Cardiac fibroblast (primary cell): ENCODE results near the gene SYT4.

ENCODE experiments used
- DNase-seq, 2 donors: peaks; one replicate each; pipeline versions ENCODE4 v3.0.0 to v3.0.0-alpha.2; 2010; ENCODE audit warnings: low read depth in 2 of 2
- H3K4me3 ChIP-seq, 2 donors: replicated peaks in 1 of 2; 1 replicate in 1 of 2; 2 replicates in 1 of 2; pipeline ENCODE4 v1.5.1; 2011; ENCODE audit warnings: low read depth in 2 of 2, low read length in 2 of 2, mild to moderate bottlenecking in 2 of 2, moderate library complexity in 1 of 2
- TF ChIP-seq, protein P1 (sequence below): IDR thresholded peaks from one replicate; pipeline ENCODE4 v1.5.1; 2011; ENCODE audit warnings: low read depth, mild to moderate bottlenecking, low read length, inconsistent platforms

Gene SYT4

DNA sequence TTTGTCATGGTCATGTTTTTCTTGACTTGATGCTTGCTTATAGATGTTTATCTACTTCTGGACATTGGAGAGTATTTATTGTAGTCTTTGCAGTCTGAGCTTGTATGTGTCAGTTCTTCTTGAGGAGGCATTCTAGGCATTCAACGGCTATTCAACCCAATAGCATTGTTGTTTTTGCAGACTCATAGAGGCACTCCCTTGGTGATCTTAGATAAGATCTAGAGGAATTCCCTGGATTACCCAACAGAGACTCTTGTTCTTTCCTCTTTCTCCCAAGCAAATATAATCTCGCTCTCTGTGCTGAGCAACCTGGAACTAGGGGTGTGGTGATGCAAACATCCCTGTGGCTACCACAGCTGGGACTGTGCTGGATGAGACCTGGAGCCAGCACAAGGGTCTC lies 40.4 kb downstream of the SYT4 start:
- DNase-seq = peak; percentile 15 to 65
- TF ChIP-seq, protein P1, sequence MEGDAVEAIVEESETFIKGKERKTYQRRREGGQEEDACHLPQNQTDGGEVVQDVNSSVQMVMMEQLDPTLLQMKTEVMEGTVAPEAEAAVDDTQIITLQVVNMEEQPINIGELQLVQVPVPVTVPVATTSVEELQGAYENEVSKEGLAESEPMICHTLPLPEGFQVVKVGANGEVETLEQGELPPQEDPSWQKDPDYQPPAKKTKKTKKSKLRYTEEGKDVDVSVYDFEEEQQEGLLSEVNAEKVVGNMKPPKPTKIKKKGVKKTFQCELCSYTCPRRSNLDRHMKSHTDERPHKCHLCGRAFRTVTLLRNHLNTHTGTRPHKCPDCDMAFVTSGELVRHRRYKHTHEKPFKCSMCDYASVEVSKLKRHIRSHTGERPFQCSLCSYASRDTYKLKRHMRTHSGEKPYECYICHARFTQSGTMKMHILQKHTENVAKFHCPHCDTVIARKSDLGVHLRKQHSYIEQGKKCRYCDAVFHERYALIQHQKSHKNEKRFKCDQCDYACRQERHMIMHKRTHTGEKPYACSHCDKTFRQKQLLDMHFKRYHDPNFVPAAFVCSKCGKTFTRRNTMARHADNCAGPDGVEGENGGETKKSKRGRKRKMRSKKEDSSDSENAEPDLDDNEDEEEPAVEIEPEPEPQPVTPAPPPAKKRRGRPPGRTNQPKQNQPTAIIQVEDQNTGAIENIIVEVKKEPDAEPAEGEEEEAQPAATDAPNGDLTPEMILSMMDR = no peak
- no peak overlapping the region for H3K4me3 ChIP-seq

DNA sequence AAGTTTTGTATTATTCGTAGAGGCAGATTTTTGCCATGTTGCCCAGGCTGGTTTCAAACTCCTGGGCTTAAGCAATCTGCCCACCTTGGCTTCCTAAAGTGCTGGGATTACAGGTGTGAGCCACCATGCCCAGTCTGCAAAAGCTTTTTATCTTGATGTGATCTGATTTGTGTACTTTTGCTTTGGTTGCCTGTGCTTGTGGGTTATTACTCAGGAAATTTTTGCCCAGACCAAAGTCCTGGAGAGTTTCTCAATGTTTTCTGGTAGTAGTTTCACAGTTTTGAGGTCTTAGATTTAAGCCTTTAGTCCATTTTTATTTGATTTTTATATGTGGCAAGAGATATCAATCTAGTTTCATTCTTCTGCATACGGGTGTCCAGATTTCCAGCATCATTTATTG lies 42.4 kb downstream of the SYT4 start:
- TF ChIP-seq, protein P1 = no peak
- no peak overlapping the region for H3K4me3 ChIP-seq
- DNase-seq = no peak

DNA sequence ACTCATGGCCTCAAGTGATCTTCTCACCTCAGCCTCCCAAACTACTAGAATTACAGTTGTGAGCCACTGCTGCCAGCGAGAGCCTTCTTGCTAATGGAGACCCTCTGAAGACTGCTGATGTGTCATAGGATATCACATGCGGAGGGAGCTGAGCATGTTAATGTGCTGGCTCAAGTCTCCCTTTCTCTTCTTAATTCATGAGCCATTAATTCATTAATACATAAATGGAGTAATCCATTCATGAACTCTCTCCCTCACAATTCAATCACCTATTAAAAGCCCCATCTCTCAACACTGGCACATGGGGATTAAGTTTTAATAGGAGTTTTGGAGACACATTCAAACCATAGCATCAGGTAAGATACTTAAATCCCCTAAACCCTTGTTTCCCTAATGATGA lies 54.8 kb downstream of the SYT4 start:
- TF ChIP-seq, protein P1 = no peak
- no peak overlapping the region for H3K4me3 ChIP-seq
- DNase-seq = no peak

DNA sequence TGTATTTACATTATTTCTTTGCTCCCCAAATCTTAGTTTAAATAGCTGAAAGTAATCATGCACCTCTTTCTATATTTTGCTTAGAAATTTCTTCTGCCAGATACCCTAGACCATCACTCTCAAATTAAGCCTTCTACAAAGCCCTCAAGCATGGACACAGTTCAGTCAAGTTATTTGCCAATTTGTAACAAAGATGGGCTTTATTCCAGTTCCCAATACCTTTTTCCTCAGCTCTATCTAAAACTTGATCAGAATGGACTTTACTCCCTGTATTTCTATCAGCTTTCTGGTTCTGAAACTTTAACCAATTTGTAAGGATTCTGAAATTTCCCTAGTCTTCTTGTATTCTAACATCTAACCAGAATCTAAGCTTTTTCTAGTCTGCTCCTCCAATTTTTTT lies 56.6 kb downstream of the SYT4 start:
- TF ChIP-seq, protein P1 = no peak
- no peak for DNase-seq
- no peak overlapping the region for H3K4me3 ChIP-seq
